Epithelial cell of proximal tubule (primary cell): ENCODE measurements around the gene ARMS2. TPM values are rescaled to one million over a fixed set of nuclear protein-coding genes. Genes with fewer than 3 reads are reported as not detected.

Experiments
- DNase-seq: peaks from one replicate; pipeline ENCODE4 v3.0.0-alpha.2; 2011; ENCODE audit warnings: low read depth
- H3K4me3 ChIP-seq: 2 replicates; pipeline ENCODE4 v1.5.1; 2011; ENCODE audit warnings: low read depth, mild to moderate bottlenecking, low read length
- CTCF ChIP-seq: conservative IDR thresholded peaks from 2 replicates; pipeline ENCODE4 v1.5.1; 2012; ENCODE audit warnings: low read depth, mild to moderate bottlenecking, low read length
- total RNA-seq: library from RNA; depleted of rRNA; stranded (reverse); fragments of >200 nt; gene quantifications from 2 replicates; pipeline ENCODE4 v1.2.3, GENCODE V29; 2015

ARMS2 gene
- total RNA-seq, 1 donor from 2014 or later: not detected

- H3K4me3 ChIP-seq: no peak overlapping the region
- TF ChIP-seq CTCF: no peak
- no peak for DNase-seq
Measured at GRCh38 chr10:122477436-122477835, 23.0 kb downstream of the ARMS2 start.

- no peak for DNase-seq
- TF ChIP-seq CTCF: no peak
- no peak overlapping the region for H3K4me3 ChIP-seq
Measured at GRCh38 chr10:122478971-122479370, 24.5 kb downstream of the ARMS2 start.

GRCh38 chr10:122480146-122480833, 25.8 kb downstream of the ARMS2 start:
- no peak overlapping the region for H3K4me3 ChIP-seq
- no peak for DNase-seq
- no peak for TF ChIP-seq CTCF

- no peak for DNase-seq
- no peak for TF ChIP-seq CTCF
- no peak overlapping the region for H3K4me3 ChIP-seq
Measured at GRCh38 chr10:122481296-122482056, 27.0 kb downstream of the ARMS2 start.

- DNase-seq: no peak
- TF ChIP-seq CTCF: no peak
- no peak overlapping the region for H3K4me3 ChIP-seq
Measured at GRCh38 chr10:122484276-122485060, 30.0 kb downstream of the ARMS2 start.

GRCh38 chr10:122485670-122486069, 31.2 kb downstream of the ARMS2 start:
- TF ChIP-seq CTCF: no peak
- DNase-seq: no peak
- H3K4me3 ChIP-seq: no peak overlapping the region
